K562 (cell line): ENCODE data around the gene CGB3. TPM values are rescaled to one million over a fixed set of nuclear protein-coding genes. Genes with fewer than 3 reads are reported as not detected.

Source experiments
- CGGBP1 ChIP-seq: fragments of 250-450 bp; sonication (Bioruptor Pico); IDR thresholded peaks from 2 replicates; pipeline ENCODE4 v1.9.0; 2021; ENCODE audit warnings: mild to moderate bottlenecking
- FOXA3 ChIP-seq, 2 experiments: fragments of 450-650 bp in 1 of 2; sonication (generic) in 1 of 2; formaldehyde crosslinking; IDR thresholded peaks in 1 of 2; conservative IDR thresholded peaks in 1 of 2; 2 replicates each; pipeline versions ENCODE4 v1.4.0 to v1.8.0; 2020 to 2022; ENCODE audit warnings: mild to moderate bottlenecking in 2 of 2, missing genetic modification reagents in 1 of 2
- GTF2E2 ChIP-seq: fragments of 200-800 bp; sonication (Bioruptor generic); IDR thresholded peaks from 2 replicates; pipeline ENCODE4 v1.6.1; 2016; ENCODE audit warnings: missing genetic modification characterization, missing compliant biosample characterization
- GTF2F1 ChIP-seq: IDR thresholded peaks from 2 replicates; pipeline ENCODE4 v1.6.1; 2011; ENCODE audit warnings: low read depth, low read length, improper control_type of control experiment
- HCFC1 ChIP-seq: IDR thresholded peaks from 2 replicates; pipeline ENCODE4 v1.6.1; 2012; ENCODE audit warnings: low read depth, low read length, improper control_type of control experiment
- NEUROD1 ChIP-seq: fragments of 150-350 bp; IDR thresholded peaks from 2 replicates; pipeline ENCODE4 v1.6.1; 2014; ENCODE audit warnings: borderline replicate concordance, low read length, low read depth; ENCODE audit not compliant: partially characterized antibody
- NKRF ChIP-seq: fragments of 450-650 bp; IDR thresholded peaks from 2 replicates; pipeline ENCODE4 v1.6.1; 2016; ENCODE audit warnings: borderline replicate concordance
- NRF1 ChIP-seq, 2 experiments: fragments of 450-650 bp; IDR thresholded peaks in 1 of 2; conservative IDR thresholded peaks in 1 of 2; 2 replicates each; pipeline ENCODE4 v1.6.1; 2014; ENCODE audit warnings: mild to moderate bottlenecking in 2 of 2
- POLR2A ChIP-seq: fragments of 450-650 bp; conservative IDR thresholded peaks from 2 replicates; pipeline ENCODE4 v1.6.1; 2016
- PTRF ChIP-seq: fragments of 450-650 bp; IDR thresholded peaks from 2 replicates; pipeline ENCODE4 v1.6.1; 2016; ENCODE audit warnings: mild to moderate bottlenecking, missing genetic modification characterization, missing compliant biosample characterization
- SAP30 ChIP-seq: fragments of 200-600 bp; sonication (generic); IDR thresholded peaks from 2 replicates; pipeline ENCODE4 v1.6.1; 2012; ENCODE audit warnings: borderline replicate concordance, low read depth, mild to moderate bottlenecking, moderate library complexity, low read length, control low read depth, inconsistent platforms; ENCODE audit not compliant: insufficient read depth, poor library complexity, severe bottlenecking
- SMAD4 ChIP-seq: fragments of 250-450 bp; sonication (Bioruptor Pico); conservative IDR thresholded peaks from 2 replicates; pipeline ENCODE4 v1.8.0; 2021; ENCODE audit warnings: inconsistent platforms, mild to moderate bottlenecking, moderate library complexity
- SNIP1 ChIP-seq: fragments of 450-650 bp; IDR thresholded peaks from 2 replicates; pipeline ENCODE4 v1.7.1; 2017; ENCODE audit warnings: low read depth, mild to moderate bottlenecking
- TAF1 ChIP-seq: IDR thresholded peaks from 2 replicates; pipeline ENCODE4 v1.6.1; 2011; ENCODE audit warnings: mild to moderate bottlenecking, low read length, moderate library complexity; ENCODE audit not compliant: insufficient read depth, control insufficient read depth, severe bottlenecking; ENCODE audit errors: extremely low read depth
- TBL1XR1 ChIP-seq, 2 experiments: IDR thresholded peaks; 2 replicates each; pipeline ENCODE4 v1.6.1; 2012; ENCODE audit warnings: improper control_type of control experiment in 2 of 2, low read length in 2 of 2, mild to moderate bottlenecking in 1 of 2
- ZBTB2 ChIP-seq: fragments of 450-650 bp; IDR thresholded peaks from 2 replicates; pipeline ENCODE4 v1.6.1; 2016; ENCODE audit warnings: antibody characterized with exemption
- ZNF511 ChIP-seq: sonication (generic); formaldehyde crosslinking; IDR thresholded peaks from 2 replicates; pipeline ENCODE4 v1.8.0; 2022; ENCODE audit warnings: mild to moderate bottlenecking, missing genetic modification reagents
- ZNF740 ChIP-seq, 3 experiments: fragments of 200-800 bp in 1 of 3; sonication (Bioruptor generic) in 1 of 3; sonication (generic) in 1 of 3; formaldehyde crosslinking in 1 of 3; IDR thresholded peaks; 2 replicates each; pipeline versions ENCODE4 v1.6.1 to v1.8.0; 2016 to 2022; ENCODE audit warnings: mild to moderate bottlenecking in 2 of 3, missing compliant biosample characterization in 2 of 3, missing genetic modification characterization in 2 of 3, missing genetic modification reagents in 1 of 3
- polyA plus RNA-seq, 8 experiments: library from polyadenylated mRNA; depleted of rRNA in 4 of 8; stranded (reverse) in 5 of 8; unstranded in 3 of 8; fragments of >200 nt; fragmentation: Nextera tagmentation in 2 of 8; fragmentation: Illumina TruSeq in 1 of 8; extraction: Ambion mirVana in 2 of 8; extraction: Trizol in 1 of 8; gene quantifications; 2 replicates each; pipeline versions ENCODE4 v1.2.1 to v1.2.3, GENCODE V29; 2011 to 2014; ENCODE audit warnings: inconsistent platforms in 1 of 8, missing spikeins in 1 of 8
- total RNA-seq, 7 experiments: library from RNA; depleted of rRNA in 6 of 7; stranded (reverse); fragments of >200 nt in 6 of 7; fragmentation: Illumina TruSeq in 2 of 7; extraction: Trizol in 2 of 7; gene quantifications; 2 replicates each; pipeline versions ENCODE4 v1.2.1 to v1.2.3, GENCODE V29; 2011 to 2021; ENCODE audit warnings: low replicate concordance in 1 of 7

CGB3 gene
- total and polyA plus RNA-seq, 9 of the 15 experiments (the other 6 are each of a cell fraction or from before 2014, with no cell fraction given): not detected

GRCh38 chr19:48993175-48994034 is 30.7 kb downstream of the CGB3 start, which contains the start of the genes GYS1 and RUVBL2 (continued):
- peak; percentile 89; the same call in 1 of the 2 replicates for TF ChIP-seq ZBTB2
- TF ChIP-seq NKRF: peak; percentile 93
- peak; percentile 30; the same call in 1 of the 2 replicates for TF ChIP-seq GTF2E2 (tag)
- peak; percentile 100 for TF ChIP-seq ZNF740 (CRISPR knock-in tag; IDR thresholded peaks at IDR 0.05)
- TF ChIP-seq ZNF740 (tag; IDR thresholded peaks at IDR 0.05): peak in 1 of 2 experiments; percentile 100; a peak in 2 of 4 replicates
- peak; percentile 95 for TF ChIP-seq TAF1
- TF ChIP-seq GTF2F1: peak; percentile 40; the same call in 1 of the 2 replicates
- TF ChIP-seq PTRF (tag): no peak
- peak; percentile 96 for TF ChIP-seq POLR2A
- TF ChIP-seq NRF1 (conservative IDR thresholded peaks at IDR 0.05 in 1 of 2, IDR thresholded peaks at IDR 0.05 in 1 of 2): peak; percentile 87 to 89
- TF ChIP-seq CGGBP1 (CRISPR knock-in tag): no peak
- peak; percentile 77 for TF ChIP-seq NEUROD1
- TF ChIP-seq SMAD4 (CRISPR knock-in tag): peak; percentile 90
- no peak for TF ChIP-seq SAP30
- peak in 1 of 2 experiments; percentile 50; a peak in 1 of 4 replicates for TF ChIP-seq FOXA3 (CRISPR knock-in tag; conservative IDR thresholded peaks at IDR 0.05 in 1 of 2, IDR thresholded peaks at IDR 0.05 in 1 of 2)
- peak; percentile 81 for TF ChIP-seq HCFC1
- peak; percentile 13 for TF ChIP-seq ZNF511 (CRISPR knock-in tag)
- peak; percentile 79 for TF ChIP-seq SNIP1
- 0 out of 4 replicates have a peak, but pooled peaks have one; percentile 12 to 32 for TF ChIP-seq TBL1XR1 (IDR thresholded peaks at IDR 0.05; ENCODE audit: low read length in 2 of 2)
